ENCODE results near the gene FAM24A.

Gene FAM24A

DNA sequence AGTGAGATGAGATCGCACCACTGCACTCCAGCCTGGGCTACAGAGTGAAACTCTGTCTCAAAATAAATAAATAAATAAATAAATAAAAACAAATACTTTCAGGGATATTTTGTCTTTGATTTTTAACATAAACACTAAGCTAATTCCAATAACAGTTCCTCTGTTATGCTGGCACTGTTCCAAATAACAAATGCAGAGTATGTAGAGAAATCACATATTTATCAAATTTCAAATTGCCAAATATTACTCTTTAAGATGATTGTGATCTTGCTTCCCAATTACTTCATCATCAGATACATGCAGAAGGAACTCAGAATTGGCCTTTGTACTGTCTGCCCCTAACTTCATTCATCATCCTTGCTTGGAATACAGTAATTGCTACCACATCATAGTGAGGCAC is 19.7 kb downstream of the FAM24A start:
- DNase-seq (ENCODE audit: low read depth in 1 of 2, low spot score in 1 of 2): no peak

DNA sequence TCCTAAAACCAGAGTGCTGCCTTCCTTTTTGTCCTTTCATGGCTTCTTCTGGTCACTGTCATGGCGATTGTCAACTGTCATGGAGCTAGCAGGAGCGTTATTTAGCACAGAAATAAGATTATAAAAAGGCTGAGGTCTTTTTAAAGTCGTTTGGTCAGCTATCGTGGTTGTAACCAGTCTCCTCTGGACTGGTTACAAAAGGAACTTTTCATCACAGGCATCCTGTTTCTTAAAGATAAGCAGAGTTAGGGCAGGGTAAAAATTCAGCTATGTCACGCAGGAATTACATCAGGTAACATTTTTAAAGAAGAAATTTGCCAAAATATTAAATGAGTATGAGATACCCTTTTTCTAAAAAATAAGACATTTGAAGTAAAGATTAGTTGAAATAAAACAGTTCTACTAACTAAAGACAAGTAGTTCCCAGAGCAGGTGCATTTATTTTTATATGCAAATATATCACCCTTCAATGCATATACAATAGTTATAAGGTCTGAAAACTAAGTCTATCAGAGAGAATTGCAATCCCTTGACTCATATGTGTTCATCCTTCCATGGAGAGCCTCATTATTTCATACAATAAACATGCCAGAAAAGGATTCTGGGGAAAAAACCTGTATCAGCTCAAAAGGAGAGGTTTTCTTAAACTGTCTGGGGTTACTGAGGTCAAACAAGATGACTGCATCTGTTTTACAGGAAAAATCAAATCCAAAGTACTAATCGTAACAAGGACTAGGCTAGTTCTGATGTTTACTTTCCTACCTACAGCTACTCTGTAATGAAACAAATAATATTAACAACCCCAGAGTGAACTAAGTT is 20.9 kb downstream of the FAM24A start:
- no peak for DNase-seq (ENCODE audit: low read depth in 1 of 2, low spot score in 1 of 2)

DNA sequence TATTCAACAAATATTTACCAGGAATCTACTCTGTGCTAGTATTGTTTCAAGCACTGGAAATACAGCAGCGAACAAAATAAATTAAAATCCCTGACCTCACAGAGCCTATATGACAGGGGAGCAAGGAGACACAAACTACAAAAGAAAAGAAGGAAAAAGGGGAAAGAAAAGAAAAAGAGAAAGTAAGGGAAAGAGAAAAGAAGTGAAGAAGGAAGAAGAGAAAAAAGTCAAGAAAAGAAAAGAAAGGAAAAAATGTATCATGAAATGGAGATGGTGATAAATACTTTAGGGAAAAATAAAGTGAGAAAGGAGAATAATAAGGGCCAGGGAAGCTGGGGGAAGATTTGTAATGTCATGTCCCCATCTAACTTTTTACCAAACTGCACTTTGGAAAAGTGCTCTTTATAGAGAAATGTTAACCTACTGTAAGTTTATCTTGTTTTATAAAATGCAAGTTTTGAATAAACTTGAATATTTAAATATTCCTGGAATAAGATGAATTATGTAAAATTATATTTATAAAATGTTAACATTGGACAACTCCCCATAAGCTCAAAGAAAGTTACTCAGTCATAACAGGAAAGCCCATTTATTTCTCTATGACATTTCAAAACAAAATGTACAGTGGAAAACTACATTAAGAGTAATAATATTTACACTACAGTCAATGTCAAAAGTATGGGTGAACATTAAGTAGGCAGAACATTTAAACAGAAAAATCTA is 28.9 kb downstream of the FAM24A start:
- DNase-seq (ENCODE audit: low read depth in 1 of 2, low spot score in 1 of 2): no peak

GRCh38 chr10:122939856-122940543 is 29.6 kb downstream of the FAM24A start:
- no peak for DNase-seq (ENCODE audit: low read depth in 1 of 2, low spot score in 1 of 2)

- DNase-seq (ENCODE audit: low read depth in 1 of 2, low spot score in 1 of 2): no peak
These were observed 38.9 kb downstream of the FAM24A start for GRCh38 chr10:122949296-122949695.

GRCh38 chr10:122953902-122954730 is 43.7 kb downstream of the FAM24A start, which contains the start of gene C10orf88:
Gene C10orf88 (minus strand): TSS chr10:122954227. CDS start chr10:122954178, 49 bp downstream.
- peak; percentile 94 to 98 for DNase-seq (ENCODE audit: low read depth in 1 of 2, low spot score in 1 of 2)

DNA sequence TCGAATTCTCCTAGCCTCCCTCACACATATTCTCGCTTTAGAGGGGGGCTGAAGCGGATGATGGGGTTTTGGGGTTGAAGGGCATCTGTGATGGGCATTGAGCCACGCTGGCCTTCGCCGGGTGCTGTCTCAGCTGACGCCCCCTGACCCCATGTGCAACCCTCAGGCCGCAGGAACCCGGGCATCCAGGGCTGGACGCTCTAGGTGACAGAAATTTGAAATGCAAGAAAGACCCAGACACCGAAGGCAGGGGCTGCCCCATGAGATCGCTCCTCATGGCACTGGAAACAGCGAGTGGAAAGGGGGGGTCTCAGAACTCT is 44.3 kb downstream of the FAM24A start:
- DNase-seq (ENCODE audit: low read depth in 1 of 2, low spot score in 1 of 2): no peak

DNA sequence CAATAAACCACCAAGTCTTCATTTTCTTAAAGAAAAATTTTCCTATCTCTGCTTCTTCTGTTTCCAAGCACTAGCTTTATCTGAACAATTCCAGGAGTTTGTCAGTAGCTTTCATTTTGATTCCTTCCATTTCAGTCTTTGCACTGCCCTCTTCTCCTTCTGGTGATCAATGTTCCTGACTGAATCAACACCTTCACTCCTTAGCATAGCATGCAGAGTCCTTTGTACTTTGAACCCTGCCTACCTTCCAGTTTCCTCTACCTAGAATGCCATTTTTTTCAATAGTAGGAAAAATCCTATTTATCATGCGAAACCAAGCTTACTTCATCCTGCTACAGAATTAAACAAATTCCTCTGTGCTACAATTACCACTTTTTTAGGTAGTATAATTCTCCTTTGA is 45.5 kb downstream of the FAM24A start:
- no peak for DNase-seq (ENCODE audit: low read depth in 1 of 2, low spot score in 1 of 2)

- DNase-seq (ENCODE audit: low read depth in 1 of 2, low spot score in 1 of 2): no peak
These were observed 47.1 kb downstream of the FAM24A start for GRCh38 chr10:122957474-122957873.

- DNase-seq (ENCODE audit: low read depth in 1 of 2, low spot score in 1 of 2): no peak
These were observed 52.0 kb downstream of the FAM24A start for GRCh38 chr10:122962405-122962804.

Measured in activated CD4-positive, alpha-beta T cell treated with anti-CD3 and anti-CD28 coated beads, Interleukin-2, amount 50 U/mL, for 24 hours (primary cell).